Endothelial cell of umbilical vein (primary cell): ENCODE measurements around the gene RDX. TPM values are rescaled to one million over a fixed set of nuclear protein-coding genes. Genes with fewer than 3 reads are reported as not detected.
"Not testable (repeated sequence)": the region's sequence is repeated elsewhere in the genome, so short reads cannot be mapped to it uniquely, and the experiment has no call there.

ENCODE experiments used
- BruUV-seq: library from RNA; stranded (reverse); fragments of 400-500 nt; replicated peaks from 2 replicates; lab custom pipeline; 2021; lab: Mats Ljungman, UMichigan
- CTCF ChIA-PET: fragments of 300-600, 350-600 bp; sonication (Branson Sonifier 250); formaldehyde crosslinking; loops from one replicate; lab custom pipeline; 2021; ENCODE audit warnings: antibody characterized with exemption, inconsistent platforms; lab: Charles Lee
- POLR2A ChIA-PET: fragments of 300-600, 350-600 bp; sonication (Branson Sonifier 250); formaldehyde crosslinking; loops from one replicate; lab custom pipeline; 2021; ENCODE audit warnings: antibody characterized with exemption, inconsistent platforms; lab: Charles Lee
- DNase-seq: peaks from one replicate; pipeline ENCODE4 v3.0.0-alpha.2; 2011; ENCODE audit warnings: low read depth, low spot score
- FAIRE-seq: peaks from 2 replicates; lab custom pipeline; 2011; peaks lifted over from hg19 to GRCh38; lab: Jason Lieb, UNC
- H2AFZ ChIP-seq: 2 replicates; pipeline ENCODE4 v1.6.0; 2012; ENCODE audit warnings: low read depth, low read length, control low read depth, inconsistent platforms
- H3K27ac ChIP-seq: 2 replicates; pipeline ENCODE4 v1.5.1; 2011; ENCODE audit warnings: low read depth, mild to moderate bottlenecking, control low read depth, low read length, moderate library complexity; ENCODE audit not compliant: insufficient read depth
- H3K27me3 ChIP-seq, 2 experiments: 2 replicates each; pipeline versions ENCODE4 v1.6.0 to v1.6.1; 2011; ENCODE audit warnings: low read length in 2 of 2, mixed read lengths in 1 of 2; ENCODE audit not compliant: control insufficient read depth in 2 of 2, insufficient read depth in 2 of 2
- H3K36me3 ChIP-seq, 2 experiments: 2 replicates in 1 of 2; 3 replicates in 1 of 2; pipeline ENCODE4 v1.5.1; 2011; ENCODE audit warnings: low read length in 2 of 2, mild to moderate bottlenecking in 1 of 2, moderate library complexity in 1 of 2; ENCODE audit not compliant: control insufficient read depth in 2 of 2, insufficient read depth in 2 of 2; ENCODE audit errors: extremely low read depth in 1 of 2
- H3K4me1 ChIP-seq: 3 replicates; pipeline ENCODE4 v1.5.1; 2011; ENCODE audit warnings: mild to moderate bottlenecking, low read length; ENCODE audit not compliant: control insufficient read depth, insufficient read depth; ENCODE audit errors: extremely low read depth
- H3K4me2 ChIP-seq: 2 replicates; pipeline ENCODE4 v1.6.1; 2011; ENCODE audit warnings: low read length, control low read depth, mixed read lengths; ENCODE audit not compliant: insufficient read depth
- H3K4me3 ChIP-seq, 3 experiments: fragments of 200-600 bp in 1 of 3; sonication (generic), shearing (Covaris generic) in 1 of 3; replicated peaks in 1 of 3; 2 replicates each; pipeline ENCODE4 v1.5.1; 2011 to 2016; ENCODE audit warnings: control low read depth in 3 of 3, low read length in 3 of 3, mild to moderate bottlenecking in 2 of 3, inconsistent platforms in 1 of 3, low read depth in 1 of 3, moderate library complexity in 1 of 3; ENCODE audit not compliant: insufficient read depth in 1 of 3
- H3K79me2 ChIP-seq: 2 replicates; pipeline ENCODE4 v1.6.0; 2012; ENCODE audit warnings: low read length, inconsistent platforms; ENCODE audit not compliant: control insufficient read depth, insufficient read depth
- H3K9ac ChIP-seq: replicated peaks from 2 replicates; pipeline ENCODE3; 2011; ENCODE audit warnings: low read length, control low read depth; ENCODE audit not compliant: insufficient read depth; ENCODE audit errors: extremely low read depth
- H3K9me1 ChIP-seq: replicated peaks from 3 replicates; pipeline ENCODE4 v1.6.0; 2011; ENCODE audit warnings: mild to moderate bottlenecking, low read length; ENCODE audit not compliant: control insufficient read depth, insufficient read depth; ENCODE audit errors: extremely low read depth
- H3K9me3 ChIP-seq: replicated peaks from 2 replicates; pipeline ENCODE4 v1.5.1; 2012; ENCODE audit warnings: low read length, inconsistent platforms; ENCODE audit not compliant: control insufficient read depth, insufficient read depth
- H4K20me1 ChIP-seq: replicated peaks from 2 replicates; pipeline ENCODE3; 2011; ENCODE audit warnings: mild to moderate bottlenecking, low read length; ENCODE audit not compliant: control insufficient read depth, insufficient read depth; ENCODE audit errors: extremely low read depth
- EZH2 ChIP-seq: IDR thresholded peaks from 2 replicates; pipeline ENCODE4 v1.6.1; 2012; ENCODE audit warnings: borderline replicate concordance, low read depth, mild to moderate bottlenecking, moderate library complexity, low read length, inconsistent platforms; ENCODE audit not compliant: severe bottlenecking
- FOS ChIP-seq: IDR thresholded peaks from 2 replicates; pipeline ENCODE4 v1.6.1; 2011; ENCODE audit warnings: mild to moderate bottlenecking, low read length, moderate library complexity, borderline replicate concordance; ENCODE audit not compliant: insufficient read depth
- GATA2 ChIP-seq: IDR thresholded peaks from 2 replicates; pipeline ENCODE4 v1.7.0; 2011; ENCODE audit warnings: low read depth, mild to moderate bottlenecking, moderate library complexity, mixed read lengths, low read length; ENCODE audit not compliant: insufficient read length, insufficient read depth
- JUN ChIP-seq: IDR thresholded peaks from 2 replicates; pipeline ENCODE4 v1.6.1; 2011; ENCODE audit warnings: borderline replicate concordance, low read depth; ENCODE audit not compliant: insufficient read length, insufficient read depth
- MYC ChIP-seq: IDR thresholded peaks from one replicate; pipeline ENCODE4 v1.6.1; 2011; ENCODE audit warnings: mild to moderate bottlenecking, low read depth, low read length
- POLR2A ChIP-seq: IDR thresholded peaks from 2 replicates; pipeline ENCODE4 v1.6.1; 2012; ENCODE audit warnings: low read depth, mild to moderate bottlenecking, control low read depth, low read length
- POLR2AphosphoS5 ChIP-seq: IDR thresholded peaks from 2 replicates; pipeline ENCODE4 v1.6.1; 2012; ENCODE audit warnings: low read depth, mild to moderate bottlenecking, control low read depth, low read length, moderate library complexity; ENCODE audit not compliant: insufficient read depth
- dilution Hi-C: fragments of 300-500 bp; cut with MboI; formaldehyde crosslinking; loops from one replicate; pipeline ENCODE4 v1.15.0; 2019; ENCODE audit warnings: low sequenced_read_pairs; ENCODE audit not compliant: extremely low pct_ligation_motif_present
- intact Hi-C: fragments of 100-400 bp; cut with micrococcal nuclease; formaldehyde crosslinking; loops from one replicate; pipeline ENCODE4 v1.10.0; 2022
- polyA plus RNA-seq, 4 experiments: library from polyadenylated mRNA; depleted of rRNA in 3 of 4; stranded (reverse) in 3 of 4; unstranded in 1 of 4; fragments of >200 nt; gene quantifications; 2 replicates each; pipeline versions ENCODE4 v1.2.1 to v1.2.3, GENCODE V29; 2011 to 2012; ENCODE audit warnings: missing spikeins in 1 of 4
- total RNA-seq: library from RNA; stranded (reverse); gene quantifications from 2 replicates; pipeline ENCODE4 v1.2.3, GENCODE V29; 2021
- TF ChIP-seq, protein P1 (sequence below), 2 donors: IDR thresholded peaks; 1 replicate in 1 of 2; 2 replicates in 1 of 2; pipeline ENCODE4 v1.5.1; 2011; ENCODE audit warnings: low read length in 2 of 2, mild to moderate bottlenecking in 2 of 2, moderate library complexity in 2 of 2, control low read depth in 1 of 2, inconsistent platforms in 1 of 2, low read depth in 1 of 2; ENCODE audit not compliant: insufficient read depth in 1 of 2; ENCODE audit errors: extremely low read depth in 1 of 2
- TF ChIP-seq, protein P2 (sequence below): IDR thresholded peaks from 2 replicates; pipeline ENCODE4 v1.6.1; 2011; ENCODE audit not compliant: insufficient read depth, insufficient read length

RDX gene
- total and polyA plus RNA-seq, 2 donors (not counting 3 experiments of a cell fraction or from before 2014, with no cell fraction given): 47.9 to 280 TPM

DNA sequence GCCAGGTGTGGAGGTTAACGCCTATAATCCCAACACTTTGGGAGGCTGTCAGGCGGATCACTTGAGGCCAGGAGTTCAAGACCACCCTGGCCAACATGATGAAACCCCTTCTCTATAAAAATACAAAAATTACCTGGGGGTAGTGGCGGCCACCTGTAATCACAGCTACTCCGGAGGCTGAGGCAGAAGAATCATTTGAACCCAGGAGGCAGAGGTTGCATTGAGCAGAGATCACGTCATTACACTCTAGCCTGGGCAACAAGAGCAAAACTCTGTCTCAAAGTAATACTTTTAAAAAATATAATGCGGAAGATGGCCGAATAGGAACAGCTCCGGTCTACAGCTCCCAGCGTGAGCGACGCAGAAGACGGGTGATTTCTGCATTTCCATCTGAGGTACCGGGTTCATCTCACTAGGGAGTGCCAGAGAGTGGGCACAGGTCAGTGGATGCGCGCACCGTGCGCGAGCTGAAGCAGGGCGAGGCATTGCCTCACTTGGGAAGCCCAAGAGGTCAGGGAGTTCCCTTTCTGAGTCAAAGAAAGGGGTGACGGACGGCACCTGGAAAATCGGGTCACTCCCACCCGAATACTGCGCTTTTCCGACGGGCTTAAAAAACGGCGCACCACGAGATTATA is 87.6 kb downstream of the RDX start:
- H3K27me3 ChIP-seq, DNase-seq, H2AFZ ChIP-seq, H3K4me3 ChIP-seq, H3K9me3 ChIP-seq, FAIRE-seq, H3K9ac ChIP-seq, POLR2A ChIA-PET, H4K20me1 ChIP-seq, H3K4me2 ChIP-seq, dilution Hi-C loops, BruUV-seq, H3K4me1 ChIP-seq, H3K9me1 ChIP-seq, H3K27ac ChIP-seq, intact Hi-C loops, H3K79me2 ChIP-seq, H3K36me3 ChIP-seq: not testable (repeated sequence)
- CTCF ChIA-PET: interaction anchor here (0.6 to 1.0 kb wide), 2 partner anchors 44 to 1340 kb away, joined by 3 read pairs; no protein-coding TSS in a partner anchor

DNA sequence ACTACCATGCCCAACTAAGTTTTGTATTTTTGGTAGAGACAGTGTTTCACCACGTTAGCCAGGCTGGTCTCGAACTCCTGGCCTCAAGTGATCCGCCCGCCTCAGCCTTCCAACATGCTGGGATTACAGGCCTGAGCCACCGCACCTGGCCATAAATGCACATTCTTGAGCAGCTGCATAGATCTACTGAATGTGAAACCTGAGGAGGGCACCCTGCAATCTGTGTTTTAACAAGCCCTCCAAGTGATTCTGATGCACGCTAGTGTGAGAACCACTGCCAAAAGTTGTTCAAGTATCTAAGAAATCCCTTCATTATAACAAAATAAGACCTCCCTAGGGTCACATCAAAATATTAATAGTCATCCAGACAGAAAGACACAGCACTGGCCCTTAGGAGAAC is 89.3 kb downstream of the RDX start:
- CTCF ChIA-PET: interaction anchor here (1.3 kb wide), 1 partner anchor 161 kb away, joined by 3 read pairs; no protein-coding TSS in a partner anchor
- Histone ChIP-seq H3K9ac (no peak overlapping the region), H3K27ac (no peak overlapping the region), H3K79me2 (no peaks in the 10 kb centered on the region), H4K20me1 (no peaks in the 10 kb centered on the region), H3K4me1 (no peaks in the 10 kb centered on the region), H3K9me1 (no peaks in the 10 kb centered on the region), H3K4me2 (no peak overlapping the region), H3K4me3 (no peak overlapping the region), H2AFZ (no peak overlapping the region), H3K9me3 (no peaks in the 10 kb centered on the region), H3K36me3 (no peaks in the 10 kb centered on the region), H3K27me3 (no peaks in the 10 kb centered on the region)
- TF ChIP-seq POLR2AphosphoS5 (no peak), MYC (no peak), JUN (no peak), POLR2A (no peak), FOS (no peak), EZH2 (no peak), GATA2 (no peak)
- TF ChIP-seq, protein P1, sequence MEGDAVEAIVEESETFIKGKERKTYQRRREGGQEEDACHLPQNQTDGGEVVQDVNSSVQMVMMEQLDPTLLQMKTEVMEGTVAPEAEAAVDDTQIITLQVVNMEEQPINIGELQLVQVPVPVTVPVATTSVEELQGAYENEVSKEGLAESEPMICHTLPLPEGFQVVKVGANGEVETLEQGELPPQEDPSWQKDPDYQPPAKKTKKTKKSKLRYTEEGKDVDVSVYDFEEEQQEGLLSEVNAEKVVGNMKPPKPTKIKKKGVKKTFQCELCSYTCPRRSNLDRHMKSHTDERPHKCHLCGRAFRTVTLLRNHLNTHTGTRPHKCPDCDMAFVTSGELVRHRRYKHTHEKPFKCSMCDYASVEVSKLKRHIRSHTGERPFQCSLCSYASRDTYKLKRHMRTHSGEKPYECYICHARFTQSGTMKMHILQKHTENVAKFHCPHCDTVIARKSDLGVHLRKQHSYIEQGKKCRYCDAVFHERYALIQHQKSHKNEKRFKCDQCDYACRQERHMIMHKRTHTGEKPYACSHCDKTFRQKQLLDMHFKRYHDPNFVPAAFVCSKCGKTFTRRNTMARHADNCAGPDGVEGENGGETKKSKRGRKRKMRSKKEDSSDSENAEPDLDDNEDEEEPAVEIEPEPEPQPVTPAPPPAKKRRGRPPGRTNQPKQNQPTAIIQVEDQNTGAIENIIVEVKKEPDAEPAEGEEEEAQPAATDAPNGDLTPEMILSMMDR (IDR thresholded peaks at IDR 0.05; ENCODE audit: extremely low read depth in 1 of 2, insufficient read depth in 1 of 2, low read depth in 1 of 2, low read length in 2 of 2): no peak
- TF ChIP-seq, protein P2, sequence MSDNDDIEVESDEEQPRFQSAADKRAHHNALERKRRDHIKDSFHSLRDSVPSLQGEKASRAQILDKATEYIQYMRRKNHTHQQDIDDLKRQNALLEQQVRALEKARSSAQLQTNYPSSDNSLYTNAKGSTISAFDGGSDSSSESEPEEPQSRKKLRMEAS: no peak
- dilution Hi-C loops: no loop called here
- FAIRE-seq (no peak), DNase-seq (no peak)
- POLR2A ChIA-PET: no interaction called here
- no TSS peak for BruUV-seq
- intact Hi-C loops: no loop called here
